Fibroblast of lung (primary cell): ENCODE data around the gene WDFY2. TPM values are rescaled to one million over a fixed set of nuclear protein-coding genes. Genes with fewer than 3 reads are reported as not detected.

Source experiments
- DNase-seq, 2 donors: peaks; one replicate each; pipeline versions ENCODE4 v3.0.0 to v3.0.0-alpha.2; 2010; ENCODE audit warnings: low read depth in 2 of 2
- H2AFZ ChIP-seq: 2 replicates; pipeline ENCODE4 v1.5.1; 2012; ENCODE audit warnings: low read length, control low read depth, inconsistent platforms
- H3K27ac ChIP-seq: 2 replicates; pipeline ENCODE4 v1.5.1; 2011; ENCODE audit warnings: low read length, control low read depth; ENCODE audit not compliant: insufficient read depth
- H3K27me3 ChIP-seq: 2 replicates; pipeline ENCODE4 v1.5.1; 2011; ENCODE audit warnings: mild to moderate bottlenecking, low read length; ENCODE audit not compliant: control insufficient read depth, insufficient read depth
- H3K36me3 ChIP-seq: 2 replicates; pipeline ENCODE4 v1.5.1; 2011; ENCODE audit warnings: low read length; ENCODE audit not compliant: control insufficient read depth, insufficient read depth
- H3K4me1 ChIP-seq: 2 replicates; pipeline ENCODE4 v1.5.1; 2011; ENCODE audit warnings: low read length; ENCODE audit not compliant: control insufficient read depth, insufficient read depth; ENCODE audit errors: extremely low read depth
- H3K4me2 ChIP-seq: 2 replicates; pipeline ENCODE4 v1.5.1; 2011; ENCODE audit warnings: low read length, control low read depth; ENCODE audit not compliant: insufficient read depth; ENCODE audit errors: extremely low read depth
- H3K4me3 ChIP-seq, 4 experiments: fragments of 200-600 bp in 1 of 4; sonication (generic) in 1 of 4; replicated peaks in 1 of 4; 2 replicates each; pipeline ENCODE4 v1.5.1; 2011 to 2016; ENCODE audit warnings: low read length in 4 of 4, low read depth in 3 of 4, mild to moderate bottlenecking in 3 of 4, control low read depth in 2 of 4, inconsistent platforms in 1 of 4, mixed read lengths in 1 of 4; ENCODE audit not compliant: insufficient read depth in 1 of 4; ENCODE audit errors: control extremely low read depth in 1 of 4
- H3K79me2 ChIP-seq: 2 replicates; pipeline ENCODE4 v1.5.1; 2012; ENCODE audit warnings: mild to moderate bottlenecking, low read length, inconsistent platforms; ENCODE audit not compliant: control insufficient read depth, insufficient read depth
- H3K9ac ChIP-seq: 2 replicates; pipeline ENCODE4 v1.5.1; 2011; ENCODE audit warnings: mild to moderate bottlenecking, low read length, control low read depth; ENCODE audit not compliant: insufficient read depth
- H3K9me3 ChIP-seq: 2 replicates; pipeline ENCODE4 v1.5.1; 2012; ENCODE audit warnings: low read depth, low read length; ENCODE audit not compliant: control insufficient read depth, insufficient read depth
- H4K20me1 ChIP-seq: 2 replicates; pipeline ENCODE4 v1.5.1; 2011; ENCODE audit warnings: low read length; ENCODE audit not compliant: control insufficient read depth, insufficient read depth; ENCODE audit errors: extremely low read depth
- EZH2 ChIP-seq: IDR thresholded peaks from 2 replicates; pipeline ENCODE4 v1.5.1; 2012; ENCODE audit warnings: low read length, control low read depth, mild to moderate bottlenecking; ENCODE audit errors: missing control alignments
- polyA plus RNA-seq, 2 donors: library from polyadenylated mRNA; depleted of rRNA in 1 of 2; stranded (reverse) in 1 of 2; unstranded in 1 of 2; fragments of >200 nt; gene quantifications; 2 replicates each; pipeline ENCODE4 v1.2.1, GENCODE V29; 2011 to 2012; ENCODE audit warnings: missing spikeins in 1 of 2
- total RNA-seq: library from RNA; depleted of rRNA; stranded (reverse); fragments of >200 nt; gene quantifications from 2 replicates; pipeline ENCODE4 v1.2.1, GENCODE V29; 2014
- TF ChIP-seq, protein P1 (sequence below), 2 donors: IDR thresholded peaks in 1 of 2; conservative IDR thresholded peaks in 1 of 2; 1 replicate in 1 of 2; 2 replicates in 1 of 2; pipeline ENCODE4 v1.5.1; 2011 to 2012; ENCODE audit warnings: low read length in 2 of 2, control low read depth in 1 of 2, inconsistent platforms in 1 of 2, low read depth in 1 of 2, mild to moderate bottlenecking in 1 of 2

Gene WDFY2
- total and polyA plus RNA-seq, 2 donors (not counting 1 experiment from before 2014, with no cell fraction given) = 4.9 to 9.2 TPM

- peaks cover 54% of the 10 kb centered on the region for H3K79me2 ChIP-seq
Measured at GRCh38 chr13:51599444-51600176, 15.3 kb downstream of the WDFY2 start.

DNA sequence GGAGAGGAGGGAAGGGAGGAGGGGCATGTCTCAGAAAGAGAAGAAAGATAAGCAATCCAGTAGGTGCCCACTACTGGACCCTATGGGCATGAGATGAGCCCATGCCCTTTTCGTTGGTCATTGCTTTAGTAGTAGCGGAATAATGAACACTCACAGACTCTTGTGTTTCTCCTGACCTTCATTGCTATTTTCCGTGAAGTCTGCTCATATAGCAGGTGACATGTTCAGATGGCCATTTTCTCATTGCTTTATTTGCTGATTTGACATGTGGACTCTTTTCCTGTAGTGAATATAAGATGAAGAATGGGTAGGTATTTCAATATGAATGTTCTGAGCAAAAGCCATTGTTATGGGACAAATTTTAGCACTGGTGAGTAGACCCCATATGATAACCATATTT lies 16.4 kb downstream of the WDFY2 start:
- Histone ChIP-seq H3K36me3 (no peaks in the 10 kb centered on the region), H2AFZ (no peak overlapping the region), H3K4me1 (no peaks in the 10 kb centered on the region), H3K27ac (no peak overlapping the region), H3K9me3 (no peaks in the 10 kb centered on the region), H3K79me2 (peaks cover 50% of the 10 kb centered on the region), H3K4me2 (no peak overlapping the region), H4K20me1 (no peaks in the 10 kb centered on the region), H3K9ac (no peak overlapping the region), H3K27me3 (no peaks in the 10 kb centered on the region), H3K4me3 (no peak overlapping the region)
- no peak for TF ChIP-seq EZH2
- TF ChIP-seq, protein P1, sequence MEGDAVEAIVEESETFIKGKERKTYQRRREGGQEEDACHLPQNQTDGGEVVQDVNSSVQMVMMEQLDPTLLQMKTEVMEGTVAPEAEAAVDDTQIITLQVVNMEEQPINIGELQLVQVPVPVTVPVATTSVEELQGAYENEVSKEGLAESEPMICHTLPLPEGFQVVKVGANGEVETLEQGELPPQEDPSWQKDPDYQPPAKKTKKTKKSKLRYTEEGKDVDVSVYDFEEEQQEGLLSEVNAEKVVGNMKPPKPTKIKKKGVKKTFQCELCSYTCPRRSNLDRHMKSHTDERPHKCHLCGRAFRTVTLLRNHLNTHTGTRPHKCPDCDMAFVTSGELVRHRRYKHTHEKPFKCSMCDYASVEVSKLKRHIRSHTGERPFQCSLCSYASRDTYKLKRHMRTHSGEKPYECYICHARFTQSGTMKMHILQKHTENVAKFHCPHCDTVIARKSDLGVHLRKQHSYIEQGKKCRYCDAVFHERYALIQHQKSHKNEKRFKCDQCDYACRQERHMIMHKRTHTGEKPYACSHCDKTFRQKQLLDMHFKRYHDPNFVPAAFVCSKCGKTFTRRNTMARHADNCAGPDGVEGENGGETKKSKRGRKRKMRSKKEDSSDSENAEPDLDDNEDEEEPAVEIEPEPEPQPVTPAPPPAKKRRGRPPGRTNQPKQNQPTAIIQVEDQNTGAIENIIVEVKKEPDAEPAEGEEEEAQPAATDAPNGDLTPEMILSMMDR (conservative IDR thresholded peaks at IDR 0.05 in 1 of 2, IDR thresholded peaks at IDR 0.05 in 1 of 2; ENCODE audit: low read depth in 1 of 2, low read length in 2 of 2) = no peak
- no peak for DNase-seq

More at GRCh38 chr13:51599444-51600176, 15.3 kb downstream of the WDFY2 start:
- H3K9me3 ChIP-seq = no peaks in the 10 kb centered on the region
- H4K20me1 ChIP-seq = no peaks in the 10 kb centered on the region
- no peaks in the 10 kb centered on the region for H3K27me3 ChIP-seq
- H3K9ac ChIP-seq = no peak overlapping the region
- no peak overlapping the region for H3K27ac ChIP-seq
- no peak for TF ChIP-seq EZH2
- TF ChIP-seq, protein P1 (conservative IDR thresholded peaks at IDR 0.05 in 1 of 2, IDR thresholded peaks at IDR 0.05 in 1 of 2; ENCODE audit: low read depth in 1 of 2, low read length in 2 of 2) = no peak
- no peaks in the 10 kb centered on the region for H3K4me1 ChIP-seq
- no peak overlapping the region for H3K4me3 ChIP-seq
- no peaks in the 10 kb centered on the region for H3K36me3 ChIP-seq
- DNase-seq = no peak
- no peak overlapping the region for H3K4me2 ChIP-seq
- H2AFZ ChIP-seq = no peak overlapping the region

GRCh38 chr13:51601601-51602565 lies 17.6 kb downstream of the WDFY2 start:
- H3K27me3 ChIP-seq = no peaks in the 10 kb centered on the region
- H3K36me3 ChIP-seq = no peaks in the 10 kb centered on the region
- H3K79me2 ChIP-seq = peaks cover 47% of the 10 kb centered on the region
- no peak overlapping the region for H3K4me3 ChIP-seq
- no peak for DNase-seq
- no peak for TF ChIP-seq EZH2
- TF ChIP-seq, protein P1 (conservative IDR thresholded peaks at IDR 0.05 in 1 of 2, IDR thresholded peaks at IDR 0.05 in 1 of 2; ENCODE audit: low read depth in 1 of 2, low read length in 2 of 2) = no peak
- H3K27ac ChIP-seq = no peak overlapping the region
- H3K4me2 ChIP-seq = no peak overlapping the region
- no peaks in the 10 kb centered on the region for H4K20me1 ChIP-seq
- H3K9ac ChIP-seq = no peak overlapping the region
- H3K4me1 ChIP-seq = no peaks in the 10 kb centered on the region
- no peaks in the 10 kb centered on the region for H3K9me3 ChIP-seq
- no peak overlapping the region for H2AFZ ChIP-seq
